Epithelial cell of esophagus (primary cell): Measurements from ENCODE around the gene EMB.
"Not testable (repeated sequence)": the region's sequence is repeated elsewhere in the genome, so short reads cannot be mapped to it uniquely, and the experiment has no call there.

Source experiments
- DNase-seq: peaks from one replicate; pipeline ENCODE4 v3.0.0; 2010; ENCODE audit warnings: low read depth
- H3K4me3 ChIP-seq: 2 replicates; pipeline ENCODE4 v1.5.1; 2011; ENCODE audit warnings: mild to moderate bottlenecking, low read length, control low read depth
- TF ChIP-seq, protein P1 (sequence below): IDR thresholded peaks from 2 replicates; pipeline ENCODE4 v1.5.1; 2011; ENCODE audit warnings: low read depth, mild to moderate bottlenecking, low read length, control low read depth, inconsistent platforms; ENCODE audit not compliant: insufficient read depth; ENCODE audit errors: missing control alignments

The EMB gene, protein sequence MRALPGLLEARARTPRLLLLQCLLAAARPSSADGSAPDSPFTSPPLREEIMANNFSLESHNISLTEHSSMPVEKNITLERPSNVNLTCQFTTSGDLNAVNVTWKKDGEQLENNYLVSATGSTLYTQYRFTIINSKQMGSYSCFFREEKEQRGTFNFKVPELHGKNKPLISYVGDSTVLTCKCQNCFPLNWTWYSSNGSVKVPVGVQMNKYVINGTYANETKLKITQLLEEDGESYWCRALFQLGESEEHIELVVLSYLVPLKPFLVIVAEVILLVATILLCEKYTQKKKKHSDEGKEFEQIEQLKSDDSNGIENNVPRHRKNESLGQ

DNA sequence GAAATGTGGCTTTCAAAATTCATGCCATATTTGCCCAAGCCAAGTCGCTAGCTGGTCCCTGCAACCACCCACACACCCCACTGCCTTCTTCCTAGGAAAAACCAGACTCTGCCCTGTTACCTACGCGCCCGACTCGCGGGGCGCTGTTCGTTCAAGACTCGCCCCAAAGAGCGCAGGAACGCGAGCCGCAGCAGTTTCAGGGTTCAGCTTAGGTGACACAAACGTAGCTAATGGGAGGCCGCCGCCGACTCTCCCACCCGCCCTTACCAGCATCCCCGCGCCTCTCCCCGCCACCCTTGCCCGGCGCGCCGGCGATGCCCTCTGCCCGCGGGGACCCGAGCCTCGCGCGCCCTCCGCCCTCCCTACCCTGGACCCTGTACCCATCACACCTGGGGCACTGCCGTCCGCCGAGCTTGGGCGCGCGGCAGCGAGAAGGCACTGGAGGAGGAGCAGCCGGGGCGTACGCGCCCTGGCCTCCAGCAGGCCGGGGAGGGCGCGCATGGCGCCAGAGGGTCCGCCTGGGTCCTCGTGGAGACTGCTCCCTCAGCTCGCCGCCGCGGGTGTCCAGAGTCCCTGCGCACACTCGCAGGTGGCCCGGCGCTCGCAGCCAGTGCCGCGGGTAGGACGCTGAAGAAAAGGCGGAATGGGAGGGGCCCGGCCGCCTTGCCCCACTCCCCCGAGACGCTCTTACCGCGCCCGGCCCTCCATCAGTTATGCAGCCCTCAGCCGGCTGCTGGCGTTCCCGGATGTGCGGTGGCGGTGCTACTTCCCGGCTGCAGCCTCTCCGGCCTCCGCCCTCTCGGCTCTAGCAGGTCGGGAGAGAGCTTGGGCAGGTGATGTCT, at the start of gene EMB:
TSS of gene EMB (minus strand) at position 638 of the 842 bp plus-strand sequence. CDS start at position 501, 137 bp downstream.
- TF ChIP-seq, protein P1, sequence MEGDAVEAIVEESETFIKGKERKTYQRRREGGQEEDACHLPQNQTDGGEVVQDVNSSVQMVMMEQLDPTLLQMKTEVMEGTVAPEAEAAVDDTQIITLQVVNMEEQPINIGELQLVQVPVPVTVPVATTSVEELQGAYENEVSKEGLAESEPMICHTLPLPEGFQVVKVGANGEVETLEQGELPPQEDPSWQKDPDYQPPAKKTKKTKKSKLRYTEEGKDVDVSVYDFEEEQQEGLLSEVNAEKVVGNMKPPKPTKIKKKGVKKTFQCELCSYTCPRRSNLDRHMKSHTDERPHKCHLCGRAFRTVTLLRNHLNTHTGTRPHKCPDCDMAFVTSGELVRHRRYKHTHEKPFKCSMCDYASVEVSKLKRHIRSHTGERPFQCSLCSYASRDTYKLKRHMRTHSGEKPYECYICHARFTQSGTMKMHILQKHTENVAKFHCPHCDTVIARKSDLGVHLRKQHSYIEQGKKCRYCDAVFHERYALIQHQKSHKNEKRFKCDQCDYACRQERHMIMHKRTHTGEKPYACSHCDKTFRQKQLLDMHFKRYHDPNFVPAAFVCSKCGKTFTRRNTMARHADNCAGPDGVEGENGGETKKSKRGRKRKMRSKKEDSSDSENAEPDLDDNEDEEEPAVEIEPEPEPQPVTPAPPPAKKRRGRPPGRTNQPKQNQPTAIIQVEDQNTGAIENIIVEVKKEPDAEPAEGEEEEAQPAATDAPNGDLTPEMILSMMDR: peak; percentile 55
- DNase-seq: peak; percentile 79
- peak within 1 kb of the TSS; percentile 56 for H3K4me3 ChIP-seq

DNA sequence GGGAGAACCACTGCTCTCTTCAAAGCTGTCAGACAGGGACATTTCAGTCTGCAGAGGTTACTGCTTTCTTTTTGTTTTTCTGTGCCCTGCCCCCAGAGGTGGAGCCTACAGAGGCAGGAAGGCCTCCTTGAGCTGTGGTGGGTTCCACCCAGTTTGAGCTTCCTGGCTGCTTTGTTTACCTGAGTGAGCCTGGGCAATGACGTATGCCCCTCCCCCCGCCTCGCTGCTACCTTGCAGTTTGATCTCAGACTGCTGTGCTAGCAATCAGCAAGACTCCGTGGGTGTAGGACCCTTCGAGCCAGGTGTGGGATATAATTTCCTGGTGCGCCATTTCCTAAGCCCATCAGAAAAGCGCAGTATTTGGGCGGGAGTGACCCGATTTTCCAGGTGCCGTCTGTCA, 48.4 kb upstream of the EMB start:
- not testable (repeated sequence) for H3K4me3 ChIP-seq, DNase-seq

DNA sequence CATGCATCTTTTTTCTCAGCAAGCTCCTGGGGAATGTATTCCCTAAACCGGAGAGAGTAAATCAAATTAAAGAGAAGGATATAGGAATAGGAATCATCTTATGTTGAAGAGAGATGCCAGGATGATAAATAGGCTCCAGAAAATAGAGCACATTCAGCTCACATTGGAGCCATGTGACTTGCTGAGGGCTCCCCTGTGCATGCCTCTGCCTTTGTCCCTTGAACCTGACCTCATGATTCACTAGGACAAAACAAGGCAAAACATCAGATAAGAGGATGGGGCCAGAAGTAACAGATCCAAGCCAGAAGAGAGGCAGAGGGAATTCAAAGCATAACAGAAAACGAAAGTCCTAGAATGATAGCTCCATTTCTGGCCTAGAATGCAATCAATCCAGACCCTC, 37.7 kb upstream of the EMB start:
- DNase-seq, H3K4me3 ChIP-seq: not testable (repeated sequence)

DNA sequence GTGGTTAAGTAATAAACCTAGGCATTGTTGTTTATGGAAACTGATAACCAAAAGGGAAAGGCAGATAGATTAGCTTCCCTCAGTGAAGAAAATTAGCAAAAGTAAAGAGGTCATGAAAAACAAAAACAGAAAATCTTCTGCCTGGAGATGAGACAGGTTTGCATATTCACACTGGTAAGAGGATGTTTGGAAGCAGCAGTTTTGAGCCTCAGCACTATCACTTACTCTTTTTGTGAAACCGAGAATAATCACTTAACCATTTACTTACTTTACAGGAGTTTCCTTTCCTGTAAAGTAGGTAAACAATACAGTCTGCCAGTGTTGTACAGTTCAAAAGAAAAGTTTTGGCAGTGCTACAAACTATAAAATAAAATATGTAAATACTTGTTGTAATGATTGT, 35.5 kb upstream of the EMB start:
- no peak overlapping the region for H3K4me3 ChIP-seq
- TF ChIP-seq, protein P1: no peak
- DNase-seq: no peak

DNA sequence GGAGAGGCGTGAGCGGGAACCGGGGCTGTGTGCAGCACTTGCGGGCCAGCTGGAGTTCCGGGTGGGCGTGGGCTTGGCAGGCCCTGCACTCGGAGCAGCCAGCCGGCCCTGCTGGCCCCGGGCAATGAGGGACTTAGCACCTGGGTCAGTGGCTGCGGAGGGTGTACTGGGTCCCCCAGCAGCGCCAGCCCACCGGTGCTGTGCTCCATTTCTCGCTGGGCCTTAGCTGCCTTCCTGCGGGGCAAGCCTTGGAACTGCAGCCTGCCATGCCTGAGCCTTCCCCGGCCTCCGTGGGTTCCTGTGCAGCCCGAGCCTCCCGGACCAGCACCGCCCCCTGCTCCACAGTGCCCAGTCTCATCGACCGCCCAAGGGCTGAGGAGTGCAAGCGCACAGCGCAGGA, 23.9 kb upstream of the EMB start:
- not testable (repeated sequence) for H3K4me3 ChIP-seq, DNase-seq

DNA sequence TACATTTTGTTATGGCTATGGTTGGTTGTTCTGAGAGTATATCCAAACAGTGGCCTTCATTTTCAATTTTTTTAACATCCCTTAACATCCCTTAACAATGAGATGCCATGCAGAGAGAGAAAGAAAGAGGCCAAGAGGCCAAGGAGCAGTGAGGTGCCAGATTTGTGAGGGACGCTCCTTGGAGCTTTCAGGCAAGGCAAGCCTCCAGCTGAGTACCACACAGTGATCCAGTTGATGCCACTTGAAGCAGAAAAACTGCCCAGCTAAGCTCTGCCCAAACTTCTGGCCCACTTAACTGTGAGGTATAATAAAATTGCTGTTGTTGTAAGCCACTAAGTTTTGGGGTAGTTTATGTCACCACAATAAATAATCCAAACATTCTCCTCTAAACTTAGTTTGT, 22.6 kb upstream of the EMB start:
- TF ChIP-seq, protein P1: no peak
- no peak overlapping the region for H3K4me3 ChIP-seq
- DNase-seq: no peak

DNA sequence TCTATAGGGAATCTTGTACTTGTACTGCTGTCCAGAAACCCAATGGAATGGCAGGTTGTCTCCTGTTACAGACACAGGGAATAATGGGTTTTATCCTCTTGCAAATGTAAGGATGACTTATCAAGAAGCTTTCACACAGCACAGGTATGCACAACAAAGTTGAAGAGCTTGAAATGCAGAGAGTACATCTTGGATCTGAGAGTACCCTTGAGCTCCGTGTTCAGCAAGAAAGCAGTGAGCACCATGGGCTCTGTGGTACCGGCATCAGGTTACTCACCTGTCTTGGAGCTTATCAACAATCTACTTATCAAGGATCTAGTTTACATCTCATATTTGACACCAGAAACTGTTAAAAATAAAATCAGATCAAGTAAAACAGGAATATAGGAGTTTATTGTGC, 22.0 kb upstream of the EMB start:
- TF ChIP-seq, protein P1: no peak
- no peak for DNase-seq
- no peak overlapping the region for H3K4me3 ChIP-seq

DNA sequence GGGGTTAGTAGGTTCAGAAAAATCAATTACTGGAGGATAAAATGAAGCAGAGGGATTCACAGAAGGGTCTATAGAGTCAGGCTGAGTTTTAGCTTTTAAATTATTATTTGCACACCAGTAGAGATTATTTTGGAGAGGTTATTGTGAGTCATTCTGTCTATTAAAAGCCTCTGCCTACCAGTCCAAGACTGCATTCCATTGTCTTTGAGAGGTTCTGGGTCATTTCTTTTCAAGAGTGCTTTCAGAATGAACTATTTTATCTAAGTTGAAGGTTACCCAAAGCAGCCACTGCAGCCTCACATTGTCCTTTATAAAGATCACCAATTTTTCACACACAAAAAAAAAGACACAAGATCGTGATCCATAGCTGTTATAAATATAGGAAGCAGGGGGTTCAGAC, 21.5 kb upstream of the EMB start:
- H3K4me3 ChIP-seq: not testable (repeated sequence)
- DNase-seq: peak; percentile 2

DNA sequence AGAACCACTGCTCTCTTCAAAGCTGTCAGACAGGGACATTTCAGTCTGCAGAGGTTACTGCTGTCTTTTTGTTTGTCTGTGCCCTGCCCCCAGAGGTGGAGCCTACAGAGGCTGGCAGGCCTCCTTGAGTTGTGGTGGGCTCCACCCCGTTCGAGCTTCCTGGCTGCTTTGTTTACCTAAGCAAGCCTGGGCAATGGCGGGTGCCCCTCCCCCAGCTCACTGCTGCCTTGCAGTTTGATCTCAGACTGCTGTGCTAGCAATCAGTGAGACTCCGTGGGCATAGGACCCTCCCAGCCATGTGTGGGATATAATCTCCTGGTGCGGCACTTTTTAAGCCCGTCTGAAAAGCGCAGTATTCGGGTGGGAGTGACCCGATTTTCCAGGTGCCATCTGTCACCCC, 17.3 kb upstream of the EMB start:
- not testable (repeated sequence) for H3K4me3 ChIP-seq
- peak; percentile 68 for DNase-seq

DNA sequence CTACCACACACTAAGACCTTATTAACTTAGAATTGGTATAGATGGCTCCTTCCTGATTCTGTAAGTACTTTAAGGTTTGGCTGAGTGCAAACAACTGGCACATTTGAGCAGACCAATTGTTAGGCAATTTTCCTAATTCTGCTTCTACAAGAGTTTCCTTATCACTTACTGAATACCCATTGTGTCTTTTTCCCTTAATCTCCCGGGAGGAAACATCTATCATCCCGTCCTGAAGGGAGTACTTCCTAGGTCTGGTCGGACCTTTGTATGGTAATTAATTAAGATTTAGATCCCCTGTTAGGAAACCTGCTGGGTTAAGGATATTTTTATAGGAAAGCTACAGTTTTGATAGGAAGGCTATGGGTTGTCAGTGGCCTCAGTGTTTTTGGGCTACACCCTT, 8.2 kb upstream of the EMB start:
- H3K4me3 ChIP-seq, DNase-seq: not testable (repeated sequence)
